ENCODE measurements around the gene PIGU.

PIGU gene

GRCh38 chr20:34512266-34512954, 164.5 kb downstream of the PIGU start:
- no peak for DNase-seq (ENCODE audit: low spot score)

GRCh38 chr20:34511891-34512265, 165.0 kb downstream of the PIGU start:
- no peak for DNase-seq (ENCODE audit: low spot score)

GRCh38 chr20:34510575-34510974, 166.3 kb downstream of the PIGU start:
- no peak for DNase-seq (ENCODE audit: low spot score)

All from COLO829 (cell line).